ENCODE results near the gene PPP1R3A.

DNA sequence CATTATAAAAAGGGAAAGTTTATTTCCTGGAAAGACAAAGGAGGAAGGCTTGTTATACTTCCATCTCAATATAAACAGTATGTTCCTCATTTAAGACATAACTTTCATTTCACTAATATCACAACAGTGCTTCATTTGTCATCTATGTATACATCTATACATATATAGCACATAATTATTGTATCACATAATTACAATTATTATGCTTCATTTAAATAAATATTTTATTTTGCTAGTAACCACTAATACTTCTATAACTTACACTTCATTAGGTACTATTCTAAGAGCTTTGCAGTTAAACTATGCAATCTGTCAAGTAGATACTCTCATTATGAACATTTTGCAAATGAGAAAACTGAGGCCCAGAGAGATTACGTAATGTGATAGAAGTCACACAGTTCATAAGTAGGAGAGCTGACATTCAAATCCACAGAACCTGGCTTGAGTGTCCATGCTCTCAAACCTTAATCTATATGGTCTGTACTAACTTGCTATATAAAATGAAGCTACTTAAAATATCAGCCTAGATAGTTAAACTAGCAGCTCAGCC, 86.5 kb downstream of the PPP1R3A start:
- TF ChIP-seq, protein P1, sequence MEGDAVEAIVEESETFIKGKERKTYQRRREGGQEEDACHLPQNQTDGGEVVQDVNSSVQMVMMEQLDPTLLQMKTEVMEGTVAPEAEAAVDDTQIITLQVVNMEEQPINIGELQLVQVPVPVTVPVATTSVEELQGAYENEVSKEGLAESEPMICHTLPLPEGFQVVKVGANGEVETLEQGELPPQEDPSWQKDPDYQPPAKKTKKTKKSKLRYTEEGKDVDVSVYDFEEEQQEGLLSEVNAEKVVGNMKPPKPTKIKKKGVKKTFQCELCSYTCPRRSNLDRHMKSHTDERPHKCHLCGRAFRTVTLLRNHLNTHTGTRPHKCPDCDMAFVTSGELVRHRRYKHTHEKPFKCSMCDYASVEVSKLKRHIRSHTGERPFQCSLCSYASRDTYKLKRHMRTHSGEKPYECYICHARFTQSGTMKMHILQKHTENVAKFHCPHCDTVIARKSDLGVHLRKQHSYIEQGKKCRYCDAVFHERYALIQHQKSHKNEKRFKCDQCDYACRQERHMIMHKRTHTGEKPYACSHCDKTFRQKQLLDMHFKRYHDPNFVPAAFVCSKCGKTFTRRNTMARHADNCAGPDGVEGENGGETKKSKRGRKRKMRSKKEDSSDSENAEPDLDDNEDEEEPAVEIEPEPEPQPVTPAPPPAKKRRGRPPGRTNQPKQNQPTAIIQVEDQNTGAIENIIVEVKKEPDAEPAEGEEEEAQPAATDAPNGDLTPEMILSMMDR (IDR thresholded peaks at IDR 0.05; ENCODE audit: poor library complexity), result no peak
- no peak for TF ChIP-seq EZH2 (IDR thresholded peaks at IDR 0.05; ENCODE audit: borderline replicate concordance)

Measured in hepatocyte (in vitro differentiated cells).